Gastrocnemius medialis (tissue), 4 donors: ENCODE measurements around the gene PHRF1. TPM values are rescaled to one million over a fixed set of nuclear protein-coding genes. Genes with fewer than 3 reads are reported as not detected.

Source experiments
- ATAC-seq, 2 donors: fragments of 150-250 bp; one replicate each; pipeline ENCODE4 v1.9.1; 2016
- DNase-seq, 2 donors: peaks; one replicate each; pipeline ENCODE4 v3.0.0-alpha.2; 2019
- H3K27ac ChIP-seq, 4 donors: fragments of 200-600 bp; sonication (generic); 1 replicate in 1 of 4; 2 replicates in 3 of 4; pipeline ENCODE4 v1.5.1; 2016 to 2018; ENCODE audit warnings: mild to moderate bottlenecking in 2 of 4, moderate library complexity in 1 of 4
- H3K27me3 ChIP-seq, 3 donors: fragments of 200-600 bp; sonication (generic) in 2 of 3; 1 replicate in 1 of 3; 2 replicates in 2 of 3; pipeline versions ENCODE4 v1.5.1 to v1.6.0; 2016 to 2019; ENCODE audit warnings: mild to moderate bottlenecking in 1 of 3, moderate library complexity in 1 of 3
- H3K36me3 ChIP-seq, 2 donors: fragments of 200-600 bp; sonication (generic) in 1 of 2; one replicate each; pipeline ENCODE4 v1.5.1; 2017 to 2018
- H3K4me1 ChIP-seq, 2 donors: fragments of 200-600 bp; sonication (generic) in 1 of 2; one replicate each; pipeline ENCODE4 v1.5.1; 2016 to 2017; ENCODE audit warnings: mild to moderate bottlenecking in 2 of 2
- H3K4me3 ChIP-seq, 4 donors: fragments of 200-600 bp; sonication (generic) in 3 of 4; 1 replicate in 1 of 4; 2 replicates in 3 of 4; pipeline ENCODE4 v1.5.1; 2016 to 2019; ENCODE audit warnings: mild to moderate bottlenecking in 2 of 4
- H3K9me3 ChIP-seq, 3 donors: fragments of 200-600 bp; sonication (generic) in 2 of 3; 1 replicate in 1 of 3; 2 replicates in 2 of 3; pipeline ENCODE4 v1.5.1; 2016 to 2019
- POLR2A ChIP-seq, 2 donors: fragments of 450-650 bp; IDR thresholded peaks; one replicate each; pipeline ENCODE4 v1.6.1; 2017; ENCODE audit warnings: antibody characterized with exemption in 2 of 2, mild to moderate bottlenecking in 2 of 2, moderate library complexity in 2 of 2
- in situ Hi-C, 4 donors: fragments of 200-750 bp; cut with MboI; loops; one replicate each; pipeline versions ENCODE4 v1.15.0 to v1.8.0; 2017; ENCODE audit warnings: low sequenced_read_pairs in 4 of 4
- intact Hi-C: fragments of 100-400 bp; cut with DNase I; formaldehyde crosslinking; loops from one replicate; pipeline ENCODE4 v1.15.1; 2023; ENCODE audit warnings: low total_unique reads
- total RNA-seq, 4 donors: library from RNA; depleted of rRNA; stranded (reverse); fragments of >200 nt; gene quantifications; one replicate each; pipeline versions ENCODE4 v1.1.0 to v1.2.3, GENCODE V29; 2016
- TF ChIP-seq, protein P1 (sequence below), 5 experiments: fragments of 450-650 bp in 3 of 5; fragments of 200-600 bp in 2 of 5; sonication (generic) in 2 of 5; IDR thresholded peaks in 4 of 5; conservative IDR thresholded peaks in 1 of 5; 1 replicate in 4 of 5; 2 replicates in 1 of 5; pipeline ENCODE4 v1.5.1; 2016 to 2019; ENCODE audit warnings: antibody characterized with exemption in 5 of 5, mild to moderate bottlenecking in 3 of 5, moderate library complexity in 3 of 5

PHRF1 gene
- total RNA-seq, 4 donors from 2014 or later: 9.2 to 22.6 (median 20.8) TPM

DNA sequence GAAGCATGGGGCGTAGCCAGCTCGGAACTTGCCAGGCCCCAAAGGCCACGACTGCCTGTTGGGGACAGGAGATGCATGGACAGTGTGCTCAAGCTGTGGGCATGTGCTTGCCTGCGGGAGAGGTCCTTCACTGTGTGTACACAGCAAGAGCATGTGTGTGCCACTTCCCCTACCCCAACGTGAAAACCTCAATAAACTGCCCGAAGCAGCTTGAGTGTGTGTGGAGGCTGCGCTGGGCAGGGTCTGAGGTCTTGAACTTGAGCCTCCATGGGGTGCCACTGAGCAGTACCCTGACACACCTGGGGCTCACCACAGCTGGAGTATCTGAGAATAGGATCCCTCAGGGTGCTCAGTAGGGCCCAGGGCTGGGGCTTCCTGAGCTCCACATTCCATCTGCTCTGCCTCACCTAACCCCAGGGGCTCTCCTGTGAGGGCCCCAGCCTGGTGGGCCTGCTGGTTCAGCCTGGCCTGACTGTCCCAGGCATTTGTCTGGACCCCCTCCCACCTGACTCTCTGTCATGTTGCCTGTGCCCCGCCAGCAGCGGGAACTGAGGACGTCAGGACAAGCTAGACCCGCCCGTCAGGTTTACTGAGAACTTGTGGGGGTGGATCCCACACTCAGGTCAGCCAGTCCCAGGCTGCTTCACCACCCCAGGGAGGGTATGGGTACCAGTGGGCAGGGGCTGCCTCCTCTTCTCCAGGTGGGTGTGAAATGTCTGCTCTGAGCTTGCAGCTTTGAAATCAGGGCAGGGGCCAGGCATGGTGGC is 12.3 kb upstream of the PHRF1 start:
- in situ Hi-C loops: loop anchor here (25.0 kb wide), 2 partner anchors 148 to 173 kb away; partner anchors contain the start of genes EPS8L2 (in 3 of the 4) and TALDO1 (in 1 of the 4)

DNA sequence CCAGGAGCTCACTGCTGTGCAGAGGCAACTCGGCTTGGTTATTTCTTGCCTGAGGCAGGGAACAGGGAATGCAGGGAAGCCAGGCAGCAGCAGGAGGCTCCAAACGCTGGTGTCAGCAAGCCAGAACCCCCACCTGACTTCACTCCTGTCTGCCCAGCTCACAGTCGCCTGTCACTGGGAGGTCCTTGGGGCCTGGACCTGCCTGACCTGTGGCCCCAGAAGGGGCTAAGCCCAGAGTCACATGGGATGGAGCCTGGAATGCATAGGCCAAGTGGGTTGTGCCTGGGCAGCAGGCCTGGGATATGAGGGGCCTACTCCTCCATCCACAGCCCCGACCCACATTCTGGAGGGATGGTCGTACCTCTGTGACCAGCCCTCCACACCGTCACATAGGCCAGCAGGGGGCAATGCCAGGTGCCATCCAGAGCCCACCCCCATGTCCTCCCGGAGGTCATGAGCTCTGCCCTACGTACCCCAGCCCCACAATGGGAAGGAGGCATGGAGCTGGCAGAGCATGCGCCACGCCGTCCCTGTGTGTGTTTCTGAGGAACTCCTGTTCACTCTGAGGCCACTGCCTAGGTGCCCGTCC is 10.3 kb upstream of the PHRF1 start:
- DNase-seq (no peak), ATAC-seq (no peak)
- Histone ChIP-seq H3K9me3 (no peaks in the 10 kb centered on the region), H3K4me3 (no peak overlapping the region), H3K4me1 (peaks cover 8 to 18% of the 10 kb centered on the region in 2 donors), H3K27me3 (no peaks in the 10 kb centered on the region), H3K36me3 (no peaks in the 10 kb centered on the region), H3K27ac (no peak overlapping the region)
- in situ Hi-C loops (loop anchor here (25.0 kb wide), 2 partner anchors 146 to 171 kb away; partner anchors contain the start of genes EPS8L2 (in 3 of the 4) and TALDO1 (in 1 of the 4)), intact Hi-C loops (loop anchor here (5.0 kb wide), 3 partner anchors 59 to 241 kb away; partner anchors contain the start of genes DEAF1, PIDD1, RNH1 and RPLP2)
- TF ChIP-seq, protein P1, sequence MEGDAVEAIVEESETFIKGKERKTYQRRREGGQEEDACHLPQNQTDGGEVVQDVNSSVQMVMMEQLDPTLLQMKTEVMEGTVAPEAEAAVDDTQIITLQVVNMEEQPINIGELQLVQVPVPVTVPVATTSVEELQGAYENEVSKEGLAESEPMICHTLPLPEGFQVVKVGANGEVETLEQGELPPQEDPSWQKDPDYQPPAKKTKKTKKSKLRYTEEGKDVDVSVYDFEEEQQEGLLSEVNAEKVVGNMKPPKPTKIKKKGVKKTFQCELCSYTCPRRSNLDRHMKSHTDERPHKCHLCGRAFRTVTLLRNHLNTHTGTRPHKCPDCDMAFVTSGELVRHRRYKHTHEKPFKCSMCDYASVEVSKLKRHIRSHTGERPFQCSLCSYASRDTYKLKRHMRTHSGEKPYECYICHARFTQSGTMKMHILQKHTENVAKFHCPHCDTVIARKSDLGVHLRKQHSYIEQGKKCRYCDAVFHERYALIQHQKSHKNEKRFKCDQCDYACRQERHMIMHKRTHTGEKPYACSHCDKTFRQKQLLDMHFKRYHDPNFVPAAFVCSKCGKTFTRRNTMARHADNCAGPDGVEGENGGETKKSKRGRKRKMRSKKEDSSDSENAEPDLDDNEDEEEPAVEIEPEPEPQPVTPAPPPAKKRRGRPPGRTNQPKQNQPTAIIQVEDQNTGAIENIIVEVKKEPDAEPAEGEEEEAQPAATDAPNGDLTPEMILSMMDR (IDR thresholded peaks at IDR 0.05 in 4 of 5, conservative IDR thresholded peaks at IDR 0.05 in 1 of 5): no peak
- TF ChIP-seq POLR2A (IDR thresholded peaks at IDR 0.05): no peak

More for the DNA sequence above, 12.3 kb upstream of the PHRF1 start:
- intact Hi-C loops: no loop called here
- Histone ChIP-seq H3K27ac (no peak overlapping the region), H3K9me3 (no peaks in the 10 kb centered on the region), H3K27me3 (peaks cover 1 to 4% (median 2%) of the 10 kb centered on the region in 3 donors), H3K36me3 (no peaks in the 10 kb centered on the region), H3K4me1 (peaks cover 5 to 19% of the 10 kb centered on the region in 2 donors), H3K4me3 (no peak overlapping the region)
- no peak for TF ChIP-seq POLR2A (IDR thresholded peaks at IDR 0.05)
- TF ChIP-seq, protein P1 (IDR thresholded peaks at IDR 0.05 in 4 of 5, conservative IDR thresholded peaks at IDR 0.05 in 1 of 5): no peak
- DNase-seq (no peak), ATAC-seq (no peak)

GRCh38 chr11:567011-567628 is 9.2 kb upstream of the PHRF1 start:
- Histone ChIP-seq H3K27ac (peak overlapping the region; percentile 81 to 97 (median 86)), H3K4me1 (peaks cover 8 to 15% of the 10 kb centered on the region in 2 donors), H3K9me3 (no peaks in the 10 kb centered on the region), H3K36me3 (no peaks in the 10 kb centered on the region), H3K27me3 (no peaks in the 10 kb centered on the region), H3K4me3 (peak overlapping the region in 2 of 4 donors; percentile 56 to 59)
- intact Hi-C loops: loop anchor here (5.0 kb wide), 3 partner anchors 60 to 240 kb away; partner anchors contain the start of genes DEAF1, PIDD1, RNH1 and RPLP2
- in situ Hi-C loops: loop anchor here (25.0 kb wide), 2 partner anchors 145 to 170 kb away; partner anchors contain the start of genes EPS8L2 (in 3 of the 4) and TALDO1 (in 1 of the 4)
- DNase-seq: no peak
- no peak for ATAC-seq
- TF ChIP-seq, protein P1 (IDR thresholded peaks at IDR 0.05 in 4 of 5, conservative IDR thresholded peaks at IDR 0.05 in 1 of 5): no peak
- no peak for TF ChIP-seq POLR2A (IDR thresholded peaks at IDR 0.05)

DNA sequence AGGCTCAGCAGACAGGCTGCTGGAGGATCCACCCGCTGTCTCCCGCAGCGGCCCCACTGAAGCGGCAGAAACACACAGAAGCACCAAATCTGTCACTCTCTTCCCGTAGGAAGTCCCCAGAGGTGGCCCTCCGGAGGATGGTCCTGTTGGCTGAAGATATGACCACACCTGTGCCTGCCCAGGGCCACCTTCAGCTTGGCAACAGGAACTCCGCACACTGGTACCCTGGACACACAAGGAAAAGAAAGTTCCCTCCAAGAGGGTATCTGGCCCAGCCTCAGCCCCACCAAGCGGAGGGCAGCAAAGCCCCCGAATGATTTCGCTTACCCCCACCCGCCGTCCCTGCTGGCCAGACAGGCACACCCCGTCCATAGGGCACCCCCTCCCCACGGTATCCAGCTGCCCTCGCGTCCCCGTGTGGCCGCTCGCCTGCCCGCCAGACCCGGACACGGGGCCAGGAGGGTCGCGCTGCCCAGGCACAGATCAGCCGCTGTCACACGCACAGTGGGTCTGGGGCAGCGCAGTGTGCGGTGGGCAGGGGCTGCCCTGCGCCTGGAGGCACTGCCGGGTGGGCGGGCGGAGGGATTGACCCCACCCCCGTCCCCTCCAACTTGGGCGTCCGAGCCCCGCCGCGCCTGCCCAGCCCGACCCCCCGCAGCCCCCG is 8.5 kb upstream of the PHRF1 start:
- peak overlapping the region; percentile 56 to 74 (median 60) for H3K4me3 ChIP-seq
- ATAC-seq (peak; percentile 14), DNase-seq (no peak)
- intact Hi-C loops: loop anchor here (1.0 to 5.0 kb wide), 7 partner anchors 7 to 240 kb away; partner anchors contain the start of genes DEAF1, HRAS, IRF7 and LMNTD2
- H3K4me1 ChIP-seq: peaks cover 8 to 16% of the 10 kb centered on the region in 2 donors
- H3K27me3 ChIP-seq: no peaks in the 10 kb centered on the region
- TF ChIP-seq POLR2A (IDR thresholded peaks at IDR 0.05): no peak
- TF ChIP-seq, protein P1 (IDR thresholded peaks at IDR 0.05 in 4 of 5, conservative IDR thresholded peaks at IDR 0.05 in 1 of 5): no peak
- peak overlapping the region; percentile 81 to 97 (median 86) for H3K27ac ChIP-seq
- H3K9me3 ChIP-seq: no peaks in the 10 kb centered on the region
- H3K36me3 ChIP-seq: no peaks in the 10 kb centered on the region
- in situ Hi-C loops: loop anchor here (25.0 kb wide), 2 partner anchors 145 to 170 kb away; partner anchors contain the start of genes EPS8L2 (in 3 of the 4) and TALDO1 (in 1 of the 4)
